Stimulated activated CD4-positive, alpha-beta T cell treated with anti-CD3 and anti-CD28 coated beads, Interleukin-1b, Interleukin-23, amount 100 ng/mL, for 24 hours (primary cell): ENCODE results near the gene SETD3.

Source experiments
- DNase-seq, 4 experiments: peaks; one replicate each; pipeline ENCODE4 v3.0.0-alpha.2; 2020; ENCODE audit warnings: low read depth in 4 of 4, low spot score in 1 of 4

Gene SETD3

DNA sequence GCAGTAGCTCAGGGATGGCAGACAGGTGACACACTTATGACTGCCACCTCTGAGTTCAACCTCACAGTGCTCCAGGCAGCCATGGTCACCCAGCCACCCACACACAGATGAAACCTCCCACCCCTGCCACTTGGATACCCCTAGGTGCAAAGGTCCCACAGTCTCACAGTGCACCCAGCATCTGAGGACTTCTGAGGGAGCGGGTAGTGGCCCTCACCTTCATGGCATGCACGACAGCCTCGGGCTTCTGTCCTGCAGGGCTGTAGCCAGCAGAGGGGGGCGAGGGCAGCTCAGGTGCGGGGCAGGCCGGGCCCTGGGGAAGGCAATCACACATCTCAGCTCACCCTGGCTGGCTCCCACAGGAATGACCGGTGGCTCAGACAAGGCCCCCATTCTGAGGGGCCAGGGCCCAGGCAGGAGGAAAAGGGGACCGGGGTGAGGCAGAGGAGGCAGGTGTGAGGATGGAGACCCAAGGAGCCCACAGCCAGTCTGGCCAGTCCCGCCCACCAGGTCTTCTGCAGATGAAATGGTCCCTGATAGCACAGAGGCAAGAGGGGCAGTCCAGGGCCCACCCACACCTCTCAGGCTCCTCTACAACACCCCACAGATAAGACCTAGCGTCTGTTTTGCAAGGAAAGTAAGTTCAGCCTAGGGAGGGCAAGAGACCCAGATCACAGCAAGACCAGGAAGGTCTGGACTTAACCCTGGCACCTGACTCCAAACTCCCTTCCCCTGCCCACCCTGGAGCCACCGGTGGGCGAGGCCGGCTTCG is 36.4 kb upstream of the SETD3 start:
- no peak for DNase-seq

DNA sequence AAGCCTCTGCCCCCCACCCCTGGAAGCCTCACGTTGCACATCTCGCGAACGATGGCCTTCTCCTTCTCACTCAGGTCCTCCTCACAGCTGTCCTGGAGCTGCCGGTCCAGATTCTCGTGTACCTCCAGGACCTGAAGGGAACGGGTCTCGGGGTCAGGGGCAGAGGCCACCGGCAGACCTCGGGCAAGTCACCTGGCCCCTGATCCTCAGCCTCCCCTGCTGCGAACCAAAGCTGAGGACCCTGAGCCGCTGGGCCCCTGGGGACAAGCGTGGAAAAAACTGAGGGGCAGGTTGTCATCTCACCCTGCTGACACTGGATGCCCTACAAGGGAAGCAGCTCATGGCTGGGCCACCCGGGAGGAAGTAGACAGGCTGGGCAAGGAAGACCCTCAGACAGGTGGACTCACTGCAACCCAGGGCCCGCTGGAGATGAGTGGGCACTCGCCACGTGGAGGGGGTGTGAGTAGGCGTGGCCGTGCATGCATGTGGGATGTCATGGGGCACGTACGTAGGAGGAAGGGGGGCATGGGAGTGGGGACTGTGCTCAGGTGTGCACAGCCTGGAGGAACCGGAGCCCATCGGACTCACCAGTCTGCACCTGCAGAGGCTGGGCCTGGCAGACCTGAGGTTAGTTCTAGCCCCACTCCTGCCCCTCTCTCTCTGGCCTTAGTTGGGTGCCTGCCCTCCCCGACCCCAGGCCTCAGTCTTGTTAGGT is 35.7 kb upstream of the SETD3 start:
- DNase-seq, result no peak

DNA sequence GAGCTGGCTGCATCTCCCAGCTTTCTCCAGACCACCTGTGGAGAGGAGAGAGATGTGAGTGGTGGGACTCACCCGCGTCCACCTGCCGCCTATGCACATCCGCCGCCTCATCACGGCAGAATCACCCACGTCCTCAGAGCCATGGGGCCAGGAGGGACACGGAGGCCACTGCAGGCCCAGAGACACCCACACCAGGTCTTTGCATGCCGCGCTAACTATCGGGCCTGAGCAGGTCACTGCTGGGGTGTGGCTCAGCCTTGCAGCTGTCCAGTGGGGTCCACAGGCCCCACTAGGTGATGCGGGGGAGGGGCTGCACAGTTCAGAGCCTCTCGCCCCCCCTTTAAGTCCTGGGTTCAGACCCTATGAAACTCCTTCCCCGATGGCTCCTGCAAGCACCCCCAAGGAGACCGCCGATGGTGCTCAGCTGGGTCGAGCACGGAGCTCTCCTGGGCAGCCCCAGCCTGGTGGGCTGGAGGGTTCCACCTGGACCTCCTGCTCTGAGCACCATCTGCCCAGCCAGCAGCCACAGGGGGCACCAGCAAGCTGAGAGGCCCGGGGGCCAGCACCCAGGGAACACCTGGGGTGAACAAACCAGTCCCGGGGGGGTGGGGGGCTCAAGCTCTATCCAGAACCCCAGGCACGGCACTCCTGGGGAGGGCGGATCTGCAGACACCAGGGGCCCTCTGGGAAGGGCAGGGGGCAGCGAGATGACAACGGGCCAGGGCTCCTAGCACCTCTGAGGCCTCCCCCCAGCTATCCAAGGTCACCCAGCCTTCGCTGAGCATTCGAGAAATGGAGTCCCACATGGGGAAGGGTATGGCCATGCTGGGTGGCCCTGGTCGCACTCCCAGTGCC is 34.9 kb upstream of the SETD3 start:
- no peak for DNase-seq

DNA sequence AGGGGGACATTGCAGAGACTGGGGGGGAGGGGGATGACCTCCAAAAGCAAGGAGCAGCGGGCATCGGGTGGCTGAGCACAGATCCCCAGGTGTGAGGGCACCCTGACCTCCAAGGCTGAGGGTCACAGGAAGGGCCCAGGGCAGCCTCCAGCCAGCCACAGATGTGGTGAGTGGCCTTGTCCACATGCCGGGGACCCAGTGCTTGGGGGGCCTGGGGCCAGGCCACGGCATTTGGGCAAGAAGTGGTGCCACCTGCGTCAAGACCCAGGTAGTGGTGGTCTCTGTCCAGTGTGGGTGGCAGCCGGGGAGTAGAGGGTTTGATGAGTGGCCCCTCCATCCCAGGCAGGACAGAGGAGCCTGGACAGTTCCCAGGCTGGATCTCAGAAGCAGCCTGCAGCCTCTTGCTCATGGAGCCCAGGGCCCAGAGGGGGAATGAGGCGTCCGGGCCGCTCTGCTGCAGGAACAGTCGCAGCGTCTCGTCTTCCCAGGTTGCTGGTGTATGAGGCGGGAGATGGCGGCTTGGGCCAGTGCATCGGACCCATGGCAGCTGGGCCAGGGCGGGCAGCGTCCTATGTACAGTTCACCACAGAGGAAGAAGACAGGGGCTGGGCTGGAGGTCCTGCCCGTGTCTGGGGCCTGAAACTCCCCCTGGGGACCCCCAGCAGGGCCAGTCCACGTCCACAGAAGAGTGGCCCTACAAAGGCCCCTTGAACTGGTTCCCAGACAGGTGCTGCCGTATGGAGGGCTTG is 34.1 kb upstream of the SETD3 start:
- no peak for DNase-seq

DNA sequence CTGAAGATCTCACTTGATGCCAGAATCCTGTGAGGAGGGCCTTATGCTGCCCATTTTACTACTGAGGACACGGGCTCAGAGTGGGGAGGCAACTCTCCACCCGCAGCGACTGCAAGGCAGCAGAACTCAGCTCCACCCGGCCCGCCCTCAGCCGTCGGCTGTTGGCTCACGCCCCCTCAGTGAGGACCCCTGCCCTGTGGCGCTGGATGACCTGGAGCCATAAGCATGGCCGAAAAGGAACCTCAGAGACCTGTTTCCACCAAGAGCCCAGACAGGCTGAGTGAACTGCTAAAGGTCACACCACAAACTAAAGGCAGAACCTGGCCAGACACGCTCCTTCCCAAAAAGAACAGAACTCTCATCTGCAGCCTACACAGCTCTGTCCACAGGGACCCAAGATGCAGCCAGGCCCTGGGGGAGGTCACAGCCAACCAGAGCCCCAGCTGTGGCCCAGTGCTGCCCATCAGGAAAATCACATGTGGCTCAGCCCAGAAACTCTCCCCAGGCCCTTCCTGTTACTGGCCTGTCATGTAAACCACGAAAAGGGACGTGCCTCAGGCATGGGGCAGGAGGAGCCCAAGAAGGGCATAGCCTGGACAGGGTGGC is 33.4 kb upstream of the SETD3 start:
- no peak for DNase-seq

DNA sequence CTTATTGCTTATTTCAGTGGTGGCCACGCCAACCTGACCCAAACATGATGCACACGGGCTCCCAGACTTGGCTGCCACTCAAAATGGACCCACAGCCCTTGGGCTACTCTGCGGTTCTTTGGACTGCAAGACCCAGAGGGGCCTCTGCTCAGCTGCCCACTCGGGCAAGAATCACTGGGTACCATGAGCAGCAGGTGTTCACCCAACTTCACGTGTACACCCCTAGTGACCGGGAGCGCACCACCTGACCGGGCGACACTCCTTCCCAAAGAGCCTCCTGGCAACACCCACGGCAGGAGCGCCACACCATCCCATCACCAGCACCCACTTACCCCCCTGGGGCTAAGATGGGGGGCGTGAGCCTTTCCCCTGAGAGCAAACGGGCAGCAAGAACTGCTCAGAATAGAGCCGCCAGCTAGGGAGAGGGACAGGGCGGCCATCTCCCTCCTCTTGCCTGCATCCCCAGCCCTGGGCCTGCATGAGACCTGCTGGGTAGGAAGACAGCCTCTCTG is 32.6 kb upstream of the SETD3 start:
- no peak for DNase-seq

DNA sequence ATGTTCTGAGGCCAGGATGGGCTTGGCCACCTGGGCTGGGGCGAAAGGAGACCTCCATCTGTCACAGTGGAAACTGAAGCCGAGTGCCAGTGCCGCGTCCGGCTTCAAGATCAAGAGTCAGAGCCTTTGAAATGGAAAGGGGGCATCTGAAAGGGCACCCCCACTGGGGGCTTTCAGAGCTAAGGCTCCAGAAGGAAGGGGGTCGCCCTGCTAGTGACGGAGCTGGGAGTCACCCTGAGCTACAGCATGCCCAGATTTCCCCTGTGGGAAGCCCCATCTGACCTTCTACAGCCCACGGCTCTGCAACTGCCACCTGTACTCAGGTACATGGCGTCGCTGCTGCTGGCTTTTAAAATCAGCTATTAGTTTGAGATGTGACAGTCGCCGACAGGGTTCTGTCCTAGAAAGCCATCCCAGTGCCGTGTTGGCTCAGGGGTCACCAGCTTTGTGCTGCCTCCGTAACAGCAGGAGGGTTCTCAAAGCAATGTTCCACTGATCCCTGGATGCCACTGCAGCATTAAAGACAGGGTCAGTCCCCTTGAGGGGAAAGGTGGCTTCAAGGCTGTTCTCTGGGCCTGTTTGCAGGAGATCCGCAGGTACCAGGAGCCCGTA is 32.0 kb upstream of the SETD3 start:
- no peak for DNase-seq

DNA sequence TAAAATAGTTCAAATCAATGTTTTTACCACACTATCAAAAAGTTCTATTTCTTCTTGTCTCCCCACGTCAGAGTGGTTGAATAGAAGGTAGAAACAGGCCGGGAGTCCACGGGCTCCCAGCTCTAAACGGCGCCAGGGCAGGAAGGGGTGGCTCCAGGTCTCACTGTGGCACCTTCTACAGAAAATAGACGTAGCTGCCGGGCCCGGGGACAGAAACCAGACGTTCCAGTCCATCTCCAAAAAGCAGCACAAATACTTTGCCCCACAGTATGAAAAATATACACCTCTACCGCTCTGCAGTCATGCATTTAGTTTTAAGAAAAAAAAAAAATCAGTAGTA is 31.4 kb upstream of the SETD3 start:
- no peak for DNase-seq

DNA sequence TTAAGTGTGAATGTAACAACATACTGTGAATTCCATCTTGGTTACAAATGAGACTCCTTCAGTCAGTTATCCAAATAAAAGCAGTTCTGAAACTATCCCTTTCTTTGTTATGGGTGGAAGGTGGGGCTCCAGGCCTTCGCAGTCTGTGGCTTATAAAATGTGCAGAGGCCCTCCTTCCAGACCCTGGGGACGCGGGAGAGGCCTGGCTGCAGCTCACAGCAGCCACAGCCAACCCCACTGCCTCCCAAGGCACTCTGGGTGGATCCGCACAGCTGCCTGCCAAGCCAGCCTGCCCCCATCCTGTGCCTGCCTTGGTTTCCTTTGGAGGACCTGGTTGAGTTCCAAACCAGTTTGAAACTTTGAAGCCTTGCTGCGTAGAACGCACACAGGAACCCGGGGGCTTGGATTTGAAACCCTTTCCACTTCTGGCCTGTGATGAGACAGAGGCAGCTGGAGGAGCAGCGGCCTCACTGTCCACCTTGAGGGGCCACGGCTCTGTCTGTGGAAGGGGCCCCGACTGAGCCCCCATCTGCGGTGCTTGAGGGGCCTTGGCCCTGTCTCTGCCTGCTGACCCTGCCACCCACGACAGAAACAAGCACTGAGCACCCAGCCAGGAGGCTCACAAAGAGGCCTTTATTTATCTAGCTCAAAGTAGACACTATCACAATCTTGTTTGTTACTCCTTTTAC is 30.9 kb upstream of the SETD3 start:
- no peak for DNase-seq

DNA sequence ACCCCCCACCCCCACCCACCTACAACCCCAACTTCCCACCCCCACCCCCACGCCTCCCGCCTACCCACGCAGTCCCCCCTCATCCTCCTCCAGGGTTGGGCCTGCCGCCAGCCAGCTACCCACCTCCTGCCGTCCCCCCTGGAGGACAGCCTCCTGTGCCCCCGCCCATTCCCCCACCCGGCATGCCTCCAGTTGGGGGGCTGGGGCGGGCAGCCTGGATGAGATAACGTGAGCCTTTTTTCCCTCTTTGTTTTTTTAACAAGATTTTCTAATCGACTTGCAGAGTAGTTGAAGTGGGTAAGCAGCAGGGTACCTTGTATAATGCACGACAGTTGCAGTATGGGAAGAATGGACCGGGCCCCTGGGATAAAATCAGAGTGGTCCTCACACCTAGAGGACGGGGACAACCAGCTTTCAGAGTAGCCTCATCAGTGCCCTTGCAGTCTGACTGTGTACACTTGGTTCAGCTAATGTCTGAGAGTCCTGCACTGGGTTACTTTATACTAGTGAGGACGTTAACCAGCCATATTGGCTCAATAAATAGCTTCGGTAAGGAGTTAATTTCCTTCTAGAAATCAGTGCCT is 30.0 kb upstream of the SETD3 start:
- no peak for DNase-seq

DNA sequence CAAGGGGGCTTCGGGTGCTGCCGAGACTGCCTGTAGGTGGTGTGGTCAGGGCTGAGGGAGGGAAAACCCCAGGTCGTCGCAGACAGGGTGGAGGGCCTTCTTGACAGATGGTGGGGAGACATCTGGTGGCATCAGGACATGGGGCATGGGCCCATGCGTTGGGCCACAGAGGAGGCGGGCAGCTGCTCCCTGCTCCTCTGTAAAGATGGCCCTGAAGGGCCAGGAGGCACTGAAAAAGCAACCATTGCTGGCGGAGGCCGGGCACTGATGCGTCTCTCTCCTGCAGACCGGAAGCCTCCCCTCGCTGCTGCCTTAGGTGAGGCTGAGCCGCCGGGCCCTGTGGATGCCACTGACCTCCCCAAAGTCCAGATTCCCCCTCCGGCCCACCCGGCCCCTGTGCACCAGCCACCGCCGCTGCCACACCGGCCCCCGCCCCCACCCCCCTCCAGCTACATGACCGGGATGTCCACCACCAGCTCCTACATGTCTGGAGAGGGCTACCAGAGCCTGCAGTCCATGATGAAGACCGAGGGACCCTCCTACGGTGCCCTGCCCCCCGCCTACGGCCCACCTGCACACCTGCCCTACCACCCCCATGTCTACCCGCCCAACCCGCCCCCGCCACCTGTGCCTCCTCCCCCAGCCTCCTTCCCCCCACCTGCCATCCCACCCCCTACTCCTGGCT is 29.4 kb upstream of the SETD3 start:
- DNase-seq, result no peak

DNA sequence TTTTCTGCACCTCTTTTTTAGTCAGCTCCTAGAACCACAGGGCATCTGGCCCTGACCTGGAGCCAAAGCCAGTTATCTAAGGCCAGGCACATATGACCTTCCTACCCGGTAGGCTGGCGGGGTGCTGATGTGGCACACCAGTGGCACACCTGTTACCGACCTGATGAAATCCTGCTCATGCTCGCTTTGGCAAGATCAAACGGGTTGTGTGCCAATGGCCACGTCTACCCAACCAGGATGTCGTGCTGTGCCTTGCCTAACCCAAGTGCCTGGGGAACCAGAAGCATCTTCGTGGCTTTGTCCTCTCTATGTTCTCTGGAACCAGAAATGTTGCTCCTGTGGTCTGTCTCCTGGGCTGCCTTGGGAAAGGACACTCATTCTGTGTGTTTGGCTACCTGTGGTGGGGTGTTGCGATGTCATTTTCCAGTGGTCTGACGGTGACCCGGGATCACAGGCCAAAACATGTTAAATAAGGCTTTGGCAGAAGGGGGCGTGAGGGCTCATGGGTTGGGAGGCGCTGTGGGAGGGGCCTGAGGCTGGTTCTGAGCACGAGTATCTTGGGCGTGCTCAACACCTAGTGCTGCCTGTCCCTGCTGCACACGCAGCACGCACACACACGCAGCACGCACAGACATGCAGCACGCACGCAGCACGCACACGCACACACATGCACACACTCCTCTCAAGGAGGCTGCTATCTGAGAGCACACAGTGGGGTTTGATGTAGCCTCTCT is 28.4 kb upstream of the SETD3 start:
- DNase-seq, result no peak

DNA sequence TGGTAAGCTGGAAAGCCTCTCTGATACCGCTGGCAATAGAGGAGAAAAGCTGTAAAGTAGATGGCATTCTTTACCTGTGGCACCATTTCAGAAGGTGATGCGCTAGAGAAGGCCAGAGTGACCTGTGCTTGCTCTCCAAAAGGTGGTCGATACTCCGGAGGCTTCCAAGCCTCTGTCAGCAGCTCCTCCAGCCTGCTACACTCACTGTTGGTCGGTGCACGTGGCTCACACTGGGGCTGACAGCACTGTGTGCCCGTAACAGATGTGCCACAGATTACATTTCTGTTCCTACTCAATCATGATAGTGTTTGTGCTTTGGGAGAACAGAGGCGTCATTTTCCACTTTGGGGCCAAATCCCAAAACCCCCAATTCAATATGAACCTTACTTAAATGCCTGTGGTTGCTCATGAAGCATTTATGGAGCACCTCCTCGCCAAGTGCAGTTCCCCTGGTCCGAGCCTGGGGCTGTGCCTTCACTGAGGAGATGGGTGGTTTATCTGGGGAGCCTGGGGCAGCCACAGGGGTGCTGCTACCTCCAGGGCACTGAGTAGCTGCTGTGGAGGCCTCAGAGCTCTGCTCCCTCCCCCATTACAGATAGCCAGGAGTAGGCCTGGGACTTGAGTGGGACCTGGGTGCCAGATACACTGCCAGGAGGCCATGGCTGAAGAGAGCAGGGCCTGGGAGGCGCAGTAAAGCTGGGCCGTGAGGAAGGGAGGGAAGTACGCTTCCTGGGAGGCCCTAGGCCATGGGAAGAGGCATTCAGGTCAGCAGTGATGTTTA is 27.4 kb upstream of the SETD3 start:
- no peak for DNase-seq

DNA sequence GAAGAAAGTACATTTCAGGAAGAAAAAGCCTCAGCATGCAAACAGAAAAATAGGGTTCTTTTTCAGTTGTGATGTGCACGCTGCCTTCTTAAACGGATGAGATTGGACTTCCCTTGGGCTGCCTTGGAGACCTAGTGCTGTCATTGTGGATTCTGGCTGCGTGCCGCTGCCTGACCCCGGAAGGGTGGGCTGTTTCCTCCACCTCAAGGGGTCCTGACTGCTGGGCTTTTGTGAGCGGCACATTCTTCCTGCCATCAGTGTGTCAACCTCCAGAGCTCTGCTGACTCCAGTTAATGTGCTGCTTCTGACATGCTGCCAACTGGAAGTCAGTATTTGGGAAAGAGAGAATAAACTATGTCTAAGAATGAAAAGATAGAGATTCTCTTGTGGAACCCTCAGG is 25.6 kb upstream of the SETD3 start:
- no peak for DNase-seq

DNA sequence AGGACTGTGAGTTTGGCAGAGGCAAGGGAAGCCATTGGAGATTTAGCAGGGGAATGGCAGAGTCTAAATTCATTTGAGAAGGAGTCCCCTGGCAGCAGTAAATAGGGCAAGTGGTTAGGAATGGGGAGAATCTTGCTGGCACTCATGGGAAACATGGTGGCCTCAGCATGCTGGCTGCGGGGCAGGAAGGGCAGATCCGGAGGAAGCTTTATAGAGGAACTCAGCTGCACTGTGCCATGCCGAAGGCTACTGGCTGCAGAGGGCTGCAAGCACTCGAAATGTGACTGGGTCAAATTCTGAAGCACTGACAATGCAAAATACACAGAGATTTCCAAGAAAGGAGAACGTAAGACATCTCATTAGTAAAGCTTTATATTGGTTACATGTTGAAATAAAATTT is 24.4 kb upstream of the SETD3 start:
- no peak for DNase-seq

DNA sequence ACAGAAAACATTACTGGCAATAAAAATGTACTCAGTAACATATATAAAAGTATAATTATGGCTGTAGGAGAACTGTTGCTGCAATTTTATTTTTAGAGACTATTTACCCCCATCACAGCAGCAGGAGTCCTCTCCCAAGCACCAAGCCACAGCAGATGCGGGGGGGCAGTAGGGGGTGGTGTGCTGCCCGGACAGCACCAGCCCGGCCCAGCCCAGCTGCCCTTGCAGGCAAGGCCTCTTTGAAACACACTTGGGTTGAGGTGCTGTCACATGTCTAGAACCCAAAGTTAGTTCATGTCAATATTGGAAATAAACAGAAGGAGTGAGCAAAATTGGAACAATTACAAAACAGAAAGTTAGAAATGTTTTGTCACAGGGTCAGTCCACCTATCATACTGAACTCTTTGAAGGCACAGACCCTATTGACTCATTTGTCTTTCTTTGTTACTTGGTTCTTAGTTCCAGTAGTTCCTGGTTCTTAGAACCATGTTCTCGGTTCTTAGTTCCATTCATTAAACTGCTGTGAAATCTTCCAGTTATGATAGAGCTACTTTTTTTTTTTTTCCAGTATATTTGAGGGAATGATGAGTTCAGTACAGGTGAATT is 23.3 kb upstream of the SETD3 start:
- no peak for DNase-seq

DNA sequence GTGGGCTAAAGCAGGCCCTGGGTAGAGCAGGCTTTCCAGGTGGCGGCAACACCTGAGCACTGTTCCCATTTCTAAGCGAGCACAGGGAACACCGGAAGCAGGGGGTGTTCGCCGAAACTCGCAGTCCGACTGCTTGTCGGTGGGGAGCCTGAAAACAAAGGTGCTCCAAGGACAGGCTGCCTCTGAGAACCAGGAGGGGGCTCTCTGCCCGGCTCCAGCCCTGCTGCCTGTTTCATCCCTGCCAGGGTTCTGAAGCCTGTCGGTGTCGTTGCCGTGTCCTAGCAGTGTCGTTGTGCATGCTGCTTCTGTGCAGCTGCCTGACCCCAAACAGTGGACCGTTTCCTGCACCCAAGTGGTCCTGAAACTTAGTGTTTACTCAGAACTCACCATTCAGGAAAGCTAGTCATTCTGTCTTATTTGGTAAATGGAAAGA is 22.3 kb upstream of the SETD3 start:
- no peak for DNase-seq
